ENCODE data around the gene PYGB.
"Not testable (repeated sequence)": the region's sequence is repeated elsewhere in the genome, so short reads cannot be mapped to it uniquely, and the experiment has no call there.

PYGB gene

GRCh38 chr20:25248786-25249172 lies 894 bp downstream of the PYGB start:
- no peak for DNase-seq

- DNase-seq = no peak
Measured at GRCh38 chr20:25249198-25249931, 1.5 kb downstream of the PYGB start.

GRCh38 chr20:25250508-25250907 lies 2.6 kb downstream of the PYGB start:
- no peak for DNase-seq

- no peak for DNase-seq
Measured at GRCh38 chr20:25251019-25251418, 3.1 kb downstream of the PYGB start.

- no peak for DNase-seq
Measured at GRCh38 chr20:25251558-25251957, 3.7 kb downstream of the PYGB start.

GRCh38 chr20:25252230-25252651 lies 4.4 kb downstream of the PYGB start:
- no peak for DNase-seq

GRCh38 chr20:25252686-25253421 lies 5.0 kb downstream of the PYGB start:
- DNase-seq = no peak

GRCh38 chr20:25253606-25254275 lies 5.9 kb downstream of the PYGB start:
- DNase-seq = no peak

GRCh38 chr20:25254571-25254970 lies 6.7 kb downstream of the PYGB start:
- no peak for DNase-seq

- DNase-seq = no peak
Measured at GRCh38 chr20:25254986-25255680, 7.2 kb downstream of the PYGB start.

GRCh38 chr20:25256226-25256859 lies 8.5 kb downstream of the PYGB start:
- DNase-seq = no peak

GRCh38 chr20:25257130-25257529 lies 9.2 kb downstream of the PYGB start:
- DNase-seq = no peak

- no peak for DNase-seq
Measured at GRCh38 chr20:25257756-25258475, 10.0 kb downstream of the PYGB start.

- DNase-seq = no peak
Measured at GRCh38 chr20:25258476-25258805, 10.6 kb downstream of the PYGB start.

- no peak for DNase-seq
Measured at GRCh38 chr20:25258828-25259227, 10.9 kb downstream of the PYGB start.

GRCh38 chr20:25259358-25259757 lies 11.5 kb downstream of the PYGB start:
- DNase-seq = no peak

GRCh38 chr20:25259788-25260254 lies 11.9 kb downstream of the PYGB start:
- no peak for DNase-seq

- not testable (repeated sequence) for DNase-seq
Measured at GRCh38 chr20:25260770-25261437, 13.0 kb downstream of the PYGB start.

- no peak for DNase-seq
Measured at GRCh38 chr20:25269057-25269832, 21.4 kb downstream of the PYGB start.

GRCh38 chr20:25269833-25270170 lies 21.9 kb downstream of the PYGB start:
- DNase-seq = no peak

Data from right kidney (tissue), 1 donor.